ENCODE data around the gene PPP2R3C.

PPP2R3C gene

GRCh38 chr14:35121887-35122695 is at the start of gene PPP2R3C, which contains the start of gene PRORP:
TSS of gene PPP2R3C (minus strand) at chr14:35121990. CDS start at chr14:35121959, 31 bp downstream.
TSS of gene PRORP (plus strand) at chr14:35122552. CDS start at chr14:35123246, 694 bp downstream.
- Histone ChIP-seq H2AFZ (ENCODE audit: low read length, unreplicated experiment) (peak within 1 kb of the TSS; percentile 86), H3K36me3 (ENCODE audit: insufficient read depth, low read length) (no peaks in the 10 kb centered on the region), H3K79me2 (ENCODE audit: control insufficient read depth, insufficient read depth, low read length, unreplicated experiment) (peaks cover 26% of the 10 kb centered on the region), H3K4me1 (ENCODE audit: control insufficient read depth, insufficient read depth, low read length, unreplicated experiment) (peaks cover 19% of the 10 kb centered on the region), H3K4me3 (ENCODE audit: low read depth, low read length) (peak within 1 kb of the TSS; percentile 88), H3K27me3 (ENCODE audit: insufficient read depth, low read length) (no peaks in the 10 kb centered on the region), H3K27ac (ENCODE audit: low read depth, low read length) (peak within 1 kb of the TSS; percentile 96)

GRCh38 chr14:35167496-35167895 is 45.7 kb upstream of the PPP2R3C start:
- Histone ChIP-seq H3K36me3 (ENCODE audit: insufficient read depth, low read length) (peaks cover 19% of the 10 kb centered on the region), H3K27ac (ENCODE audit: low read depth, low read length) (no peak overlapping the region)

GRCh38 chr14:35164849-35165248 is 43.1 kb upstream of the PPP2R3C start:
- no peak overlapping the region for H2AFZ ChIP-seq (ENCODE audit: low read length, unreplicated experiment)
- peaks cover 28% of the 10 kb centered on the region for H3K4me1 ChIP-seq (ENCODE audit: control insufficient read depth, insufficient read depth, low read length, unreplicated experiment)
- H3K79me2 ChIP-seq (ENCODE audit: control insufficient read depth, insufficient read depth, low read length, unreplicated experiment), result peaks cover 12% of the 10 kb centered on the region
- H3K27me3 ChIP-seq (ENCODE audit: insufficient read depth, low read length), result no peaks in the 10 kb centered on the region
- H3K27ac ChIP-seq (ENCODE audit: low read depth, low read length), result no peak overlapping the region
- peaks cover 19% of the 10 kb centered on the region for H3K36me3 ChIP-seq (ENCODE audit: insufficient read depth, low read length)
- no peak overlapping the region for H3K4me3 ChIP-seq (ENCODE audit: low read depth, low read length)

More at GRCh38 chr14:35167496-35167895, 45.7 kb upstream of the PPP2R3C start:
- Histone ChIP-seq H2AFZ (ENCODE audit: low read length, unreplicated experiment) (no peak overlapping the region), H3K79me2 (ENCODE audit: control insufficient read depth, insufficient read depth, low read length, unreplicated experiment) (peaks cover 8% of the 10 kb centered on the region), H3K4me3 (ENCODE audit: low read depth, low read length) (no peak overlapping the region), H3K4me1 (ENCODE audit: control insufficient read depth, insufficient read depth, low read length, unreplicated experiment) (peaks cover 4% of the 10 kb centered on the region), H3K27me3 (ENCODE audit: insufficient read depth, low read length) (no peaks in the 10 kb centered on the region)

GRCh38 chr14:35163384-35163783 is 41.6 kb upstream of the PPP2R3C start:
- H2AFZ ChIP-seq (ENCODE audit: low read length, unreplicated experiment), result no peak overlapping the region

GRCh38 chr14:35161231-35161630 is 39.4 kb upstream of the PPP2R3C start:
- H3K4me3 ChIP-seq (ENCODE audit: low read depth, low read length), result no peak overlapping the region
- peaks cover 21% of the 10 kb centered on the region for H3K79me2 ChIP-seq (ENCODE audit: control insufficient read depth, insufficient read depth, low read length, unreplicated experiment)
- peak overlapping the region; percentile 87 for H3K27ac ChIP-seq (ENCODE audit: low read depth, low read length)
- H3K36me3 ChIP-seq (ENCODE audit: insufficient read depth, low read length), result peaks cover 6% of the 10 kb centered on the region; the same call in 1 of the 2 replicates
- peaks cover 44% of the 10 kb centered on the region for H3K4me1 ChIP-seq (ENCODE audit: control insufficient read depth, insufficient read depth, low read length, unreplicated experiment)
- no peak overlapping the region for H2AFZ ChIP-seq (ENCODE audit: low read length, unreplicated experiment)
- H3K27me3 ChIP-seq (ENCODE audit: insufficient read depth, low read length), result no peaks in the 10 kb centered on the region

More at GRCh38 chr14:35163384-35163783, 41.6 kb upstream of the PPP2R3C start:
- Histone ChIP-seq H3K4me3 (ENCODE audit: low read depth, low read length) (no peak overlapping the region), H3K36me3 (ENCODE audit: insufficient read depth, low read length) (peaks cover 21% of the 10 kb centered on the region; the same call in 1 of the 2 replicates), H3K4me1 (ENCODE audit: control insufficient read depth, insufficient read depth, low read length, unreplicated experiment) (peaks cover 39% of the 10 kb centered on the region), H3K79me2 (ENCODE audit: control insufficient read depth, insufficient read depth, low read length, unreplicated experiment) (peaks cover 16% of the 10 kb centered on the region), H3K27ac (ENCODE audit: low read depth, low read length) (no peak overlapping the region), H3K27me3 (ENCODE audit: insufficient read depth, low read length) (no peaks in the 10 kb centered on the region)

GRCh38 chr14:35159742-35160409 is 38.1 kb upstream of the PPP2R3C start:
- Histone ChIP-seq H3K4me1 (ENCODE audit: control insufficient read depth, insufficient read depth, low read length, unreplicated experiment) (peaks cover 50% of the 10 kb centered on the region), H3K27me3 (ENCODE audit: insufficient read depth, low read length) (no peaks in the 10 kb centered on the region), H3K36me3 (ENCODE audit: insufficient read depth, low read length) (peaks cover 6% of the 10 kb centered on the region; the same call in 1 of the 2 replicates), H3K4me3 (ENCODE audit: low read depth, low read length) (peak overlapping the region; percentile 31; the same call in 1 of the 2 replicates), H3K27ac (ENCODE audit: low read depth, low read length) (peak overlapping the region; percentile 87), H3K79me2 (ENCODE audit: control insufficient read depth, insufficient read depth, low read length, unreplicated experiment) (peaks cover 19% of the 10 kb centered on the region), H2AFZ (ENCODE audit: low read length, unreplicated experiment) (no peak overlapping the region)

- H2AFZ ChIP-seq (ENCODE audit: low read length, unreplicated experiment), result no peak overlapping the region
- peak overlapping the region; percentile 87 for H3K27ac ChIP-seq (ENCODE audit: low read depth, low read length)
- peaks cover 50% of the 10 kb centered on the region for H3K4me1 ChIP-seq (ENCODE audit: control insufficient read depth, insufficient read depth, low read length, unreplicated experiment)
- H3K36me3 ChIP-seq (ENCODE audit: insufficient read depth, low read length), result peaks cover 6% of the 10 kb centered on the region; the same call in 1 of the 2 replicates
- peaks cover 14% of the 10 kb centered on the region for H3K79me2 ChIP-seq (ENCODE audit: control insufficient read depth, insufficient read depth, low read length, unreplicated experiment)
- H3K4me3 ChIP-seq (ENCODE audit: low read depth, low read length), result no peak overlapping the region
- H3K27me3 ChIP-seq (ENCODE audit: insufficient read depth, low read length), result no peaks in the 10 kb centered on the region
These were observed 37.3 kb upstream of the PPP2R3C start for GRCh38 chr14:35158951-35159653.

- H3K79me2 ChIP-seq (ENCODE audit: control insufficient read depth, insufficient read depth, low read length, unreplicated experiment), result peaks cover 13% of the 10 kb centered on the region
- H3K36me3 ChIP-seq (ENCODE audit: insufficient read depth, low read length), result peaks cover 6% of the 10 kb centered on the region; the same call in 1 of the 2 replicates
- no peak overlapping the region for H3K4me3 ChIP-seq (ENCODE audit: low read depth, low read length)
- H2AFZ ChIP-seq (ENCODE audit: low read length, unreplicated experiment), result no peak overlapping the region
- no peak overlapping the region for H3K27ac ChIP-seq (ENCODE audit: low read depth, low read length)
- H3K27me3 ChIP-seq (ENCODE audit: insufficient read depth, low read length), result no peaks in the 10 kb centered on the region
- peaks cover 50% of the 10 kb centered on the region for H3K4me1 ChIP-seq (ENCODE audit: control insufficient read depth, insufficient read depth, low read length, unreplicated experiment)
These were observed 36.7 kb upstream of the PPP2R3C start for GRCh38 chr14:35158491-35158890.

- Histone ChIP-seq H3K27ac (ENCODE audit: low read depth, low read length) (peak overlapping the region; percentile 65), H3K27me3 (ENCODE audit: insufficient read depth, low read length) (no peaks in the 10 kb centered on the region), H3K79me2 (ENCODE audit: control insufficient read depth, insufficient read depth, low read length, unreplicated experiment) (peaks cover 13% of the 10 kb centered on the region), H3K36me3 (ENCODE audit: insufficient read depth, low read length) (peaks cover 6% of the 10 kb centered on the region; the same call in 1 of the 2 replicates), H3K4me3 (ENCODE audit: low read depth, low read length) (peak overlapping the region; percentile 38; the same call in 1 of the 2 replicates), H2AFZ (ENCODE audit: low read length, unreplicated experiment) (peak overlapping the region; percentile 9), H3K4me1 (ENCODE audit: control insufficient read depth, insufficient read depth, low read length, unreplicated experiment) (peaks cover 32% of the 10 kb centered on the region)
These were observed 34.2 kb upstream of the PPP2R3C start for GRCh38 chr14:35155962-35156361.

- Histone ChIP-seq H3K27me3 (ENCODE audit: insufficient read depth, low read length) (no peaks in the 10 kb centered on the region), H3K79me2 (ENCODE audit: control insufficient read depth, insufficient read depth, low read length, unreplicated experiment) (peaks cover 16% of the 10 kb centered on the region), H2AFZ (ENCODE audit: low read length, unreplicated experiment) (no peak overlapping the region), H3K27ac (ENCODE audit: low read depth, low read length) (no peak overlapping the region), H3K4me3 (ENCODE audit: low read depth, low read length) (no peak overlapping the region), H3K36me3 (ENCODE audit: insufficient read depth, low read length) (peaks cover 5% of the 10 kb centered on the region; the same call in 1 of the 2 replicates), H3K4me1 (ENCODE audit: control insufficient read depth, insufficient read depth, low read length, unreplicated experiment) (peaks cover 15% of the 10 kb centered on the region)
These were observed 32.2 kb upstream of the PPP2R3C start for GRCh38 chr14:35154016-35154415.

Data from ACC112 (cell line).